ENCODE results near the gene C11orf16. TPM values are rescaled to one million over a fixed set of nuclear protein-coding genes. Genes with fewer than 3 reads are reported as not detected.
"Not testable (repeated sequence)": the region's sequence is repeated elsewhere in the genome, so short reads cannot be mapped to it uniquely, and the experiment has no call there.

Gene C11orf16
- total RNA-seq, 1 donor from 2014 or later: not detected

DNA sequence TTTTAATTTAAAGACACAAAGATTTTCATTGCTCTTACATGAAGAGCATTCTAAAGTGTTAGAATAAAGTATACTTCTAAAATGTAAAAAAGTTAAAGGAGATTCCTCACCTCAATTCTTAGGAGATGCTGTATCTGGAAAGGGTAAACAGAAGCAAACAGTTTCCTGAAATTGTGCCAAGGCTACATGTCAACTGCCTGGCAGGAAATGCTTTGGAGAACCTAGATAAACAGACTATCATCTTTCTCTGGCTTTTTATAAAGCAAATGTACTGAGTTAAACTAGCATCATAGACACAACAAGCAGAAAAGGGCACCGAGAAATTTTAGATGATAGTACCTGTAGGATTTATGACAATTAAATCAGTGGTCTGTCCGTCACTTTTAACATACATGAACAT, 46.4 kb downstream of the C11orf16 start:
- no peaks in the 10 kb centered on the region for H3K27me3 Mint-ChIP-seq (ENCODE audit: low read depth, unreplicated experiment)
- TF ChIP-seq, protein P1, sequence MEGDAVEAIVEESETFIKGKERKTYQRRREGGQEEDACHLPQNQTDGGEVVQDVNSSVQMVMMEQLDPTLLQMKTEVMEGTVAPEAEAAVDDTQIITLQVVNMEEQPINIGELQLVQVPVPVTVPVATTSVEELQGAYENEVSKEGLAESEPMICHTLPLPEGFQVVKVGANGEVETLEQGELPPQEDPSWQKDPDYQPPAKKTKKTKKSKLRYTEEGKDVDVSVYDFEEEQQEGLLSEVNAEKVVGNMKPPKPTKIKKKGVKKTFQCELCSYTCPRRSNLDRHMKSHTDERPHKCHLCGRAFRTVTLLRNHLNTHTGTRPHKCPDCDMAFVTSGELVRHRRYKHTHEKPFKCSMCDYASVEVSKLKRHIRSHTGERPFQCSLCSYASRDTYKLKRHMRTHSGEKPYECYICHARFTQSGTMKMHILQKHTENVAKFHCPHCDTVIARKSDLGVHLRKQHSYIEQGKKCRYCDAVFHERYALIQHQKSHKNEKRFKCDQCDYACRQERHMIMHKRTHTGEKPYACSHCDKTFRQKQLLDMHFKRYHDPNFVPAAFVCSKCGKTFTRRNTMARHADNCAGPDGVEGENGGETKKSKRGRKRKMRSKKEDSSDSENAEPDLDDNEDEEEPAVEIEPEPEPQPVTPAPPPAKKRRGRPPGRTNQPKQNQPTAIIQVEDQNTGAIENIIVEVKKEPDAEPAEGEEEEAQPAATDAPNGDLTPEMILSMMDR (IDR thresholded peaks at IDR 0.05; ENCODE audit: insufficient read depth, low read depth, low read length): no peak
- no peak for TF ChIP-seq EZH2 (IDR thresholded peaks at IDR 0.05; ENCODE audit: insufficient read depth, low read length)
- Histone ChIP-seq H3K9me3 (ENCODE audit: insufficient read depth, low read depth, low read length) (no peaks in the 10 kb centered on the region), H3K4me2 (ENCODE audit: low read length) (no peak overlapping the region), H3K27ac (ENCODE audit: low read depth, low read length) (no peak overlapping the region), H2AFZ (ENCODE audit: low read depth, low read length) (no peak overlapping the region), H3K4me1 (ENCODE audit: insufficient read depth, low read length) (no peaks in the 10 kb centered on the region), H3K27me3 (ENCODE audit: insufficient read depth, low read length) (no peaks in the 10 kb centered on the region), H3K36me3 (ENCODE audit: insufficient read depth, low read length) (no peaks in the 10 kb centered on the region), H3K79me2 (ENCODE audit: insufficient read depth, low read length) (no peaks in the 10 kb centered on the region), H4K20me1 (ENCODE audit: insufficient read depth, low read length) (no peaks in the 10 kb centered on the region), H3K4me3 (ENCODE audit: insufficient read depth, low read depth, low read length) (no peak overlapping the region), H3K9ac (ENCODE audit: low read length) (no peak overlapping the region)
- peaks cover 8% of the 10 kb centered on the region for H3K4me1 Mint-ChIP-seq (ENCODE audit: low read depth, unreplicated experiment)
- H3K36me3 Mint-ChIP-seq (ENCODE audit: low read depth, unreplicated experiment): peaks cover 4% of the 10 kb centered on the region
- H3K27ac Mint-ChIP-seq (ENCODE audit: unreplicated experiment): no peak overlapping the region
- H3K4me3 Mint-ChIP-seq (ENCODE audit: unreplicated experiment): no peak overlapping the region
- FAIRE-seq (no peak), DNase-seq (ENCODE audit: low read depth) (no peak)
- peaks cover 13% of the 10 kb centered on the region for H3K9me3 Mint-ChIP-seq (ENCODE audit: unreplicated experiment)

DNA sequence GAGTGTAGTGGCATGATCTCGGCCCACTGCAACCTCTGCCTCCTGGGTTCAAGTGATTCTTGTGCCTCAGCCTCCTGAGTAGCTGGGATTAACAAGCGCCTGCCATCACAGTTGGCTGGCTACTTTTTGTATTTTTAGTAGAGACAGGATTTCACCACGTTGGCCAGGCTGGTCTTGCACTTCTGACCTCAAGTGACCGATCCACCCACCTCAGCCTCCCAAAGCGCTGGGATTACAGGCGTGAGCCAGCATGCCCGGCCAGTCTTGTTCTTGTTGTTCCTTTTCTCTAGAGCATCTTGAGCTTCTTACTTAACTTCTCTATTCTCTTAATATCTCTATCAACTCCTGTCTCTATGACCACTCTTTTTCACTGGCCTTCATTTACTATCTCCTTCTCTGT, 51.2 kb downstream of the C11orf16 start:
- DNase-seq (ENCODE audit: low read depth); H3K27ac Mint-ChIP-seq (ENCODE audit: unreplicated experiment); H3K9me3 Mint-ChIP-seq (ENCODE audit: unreplicated experiment); H3K4me1 Mint-ChIP-seq (ENCODE audit: low read depth, unreplicated experiment); H3K4me3 ChIP-seq (ENCODE audit: insufficient read depth, low read depth, low read length); H3K9ac ChIP-seq (ENCODE audit: low read length); H3K27ac ChIP-seq (ENCODE audit: low read depth, low read length); H4K20me1 ChIP-seq (ENCODE audit: insufficient read depth, low read length); H2AFZ ChIP-seq (ENCODE audit: low read depth, low read length); H3K79me2 ChIP-seq (ENCODE audit: insufficient read depth, low read length); H3K27me3 Mint-ChIP-seq (ENCODE audit: low read depth, unreplicated experiment); H3K4me2 ChIP-seq (ENCODE audit: low read length); H3K36me3 ChIP-seq (ENCODE audit: insufficient read depth, low read length); H3K4me1 ChIP-seq (ENCODE audit: insufficient read depth, low read length); H3K9me3 ChIP-seq (ENCODE audit: insufficient read depth, low read depth, low read length); H3K27me3 ChIP-seq (ENCODE audit: insufficient read depth, low read length); H3K36me3 Mint-ChIP-seq (ENCODE audit: low read depth, unreplicated experiment); FAIRE-seq; H3K4me3 Mint-ChIP-seq (ENCODE audit: unreplicated experiment): not testable (repeated sequence)

DNA sequence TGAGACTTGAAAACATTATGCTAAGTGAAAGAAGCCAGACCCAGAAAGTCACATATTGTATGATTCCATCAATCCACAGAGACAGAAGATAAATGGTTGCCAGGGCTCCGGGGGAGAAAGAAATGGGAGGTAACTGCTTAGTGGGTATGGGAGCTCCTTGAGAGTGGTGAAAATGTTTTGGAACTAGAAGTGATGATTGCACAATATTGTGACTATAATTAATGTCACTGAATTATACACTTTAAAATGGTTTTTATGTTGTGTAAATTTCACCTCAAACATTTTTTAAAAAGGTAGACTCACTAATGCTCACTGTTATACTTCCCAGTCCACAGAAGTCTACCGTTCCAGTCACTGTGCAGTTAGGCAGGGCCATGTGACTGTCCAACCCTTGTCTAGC, 54.0 kb downstream of the C11orf16 start:
- H3K9ac ChIP-seq (ENCODE audit: low read length): no peak overlapping the region
- H3K4me3 ChIP-seq (ENCODE audit: insufficient read depth, low read depth, low read length): no peak overlapping the region
- no peaks in the 10 kb centered on the region for H3K79me2 ChIP-seq (ENCODE audit: insufficient read depth, low read length)
- FAIRE-seq (no peak), DNase-seq (ENCODE audit: low read depth) (no peak)
- Mint-ChIP-seq H3K36me3 (ENCODE audit: low read depth, unreplicated experiment) (no peaks in the 10 kb centered on the region), H3K4me3 (ENCODE audit: unreplicated experiment) (no peak overlapping the region), H3K27ac (ENCODE audit: unreplicated experiment) (no peak overlapping the region), H3K4me1 (ENCODE audit: low read depth, unreplicated experiment) (peaks cover 5% of the 10 kb centered on the region), H3K27me3 (ENCODE audit: low read depth, unreplicated experiment) (no peaks in the 10 kb centered on the region), H3K9me3 (ENCODE audit: unreplicated experiment) (no peaks in the 10 kb centered on the region)
- no peaks in the 10 kb centered on the region for H3K36me3 ChIP-seq (ENCODE audit: insufficient read depth, low read length)
- no peak overlapping the region for H3K4me2 ChIP-seq (ENCODE audit: low read length)
- no peaks in the 10 kb centered on the region for H3K9me3 ChIP-seq (ENCODE audit: insufficient read depth, low read depth, low read length)
- no peaks in the 10 kb centered on the region for H4K20me1 ChIP-seq (ENCODE audit: insufficient read depth, low read length)
- TF ChIP-seq, protein P1 (IDR thresholded peaks at IDR 0.05; ENCODE audit: insufficient read depth, low read depth, low read length): no peak
- no peak for TF ChIP-seq EZH2 (IDR thresholded peaks at IDR 0.05; ENCODE audit: insufficient read depth, low read length)
- H3K4me1 ChIP-seq (ENCODE audit: insufficient read depth, low read length): no peaks in the 10 kb centered on the region
- no peak overlapping the region for H3K27ac ChIP-seq (ENCODE audit: low read depth, low read length)
- H2AFZ ChIP-seq (ENCODE audit: low read depth, low read length): no peak overlapping the region
- no peaks in the 10 kb centered on the region for H3K27me3 ChIP-seq (ENCODE audit: insufficient read depth, low read length)
